A549 treated with GW870086 at 1 μM for 4 hours (cell line): ENCODE results near the gene ZNF622. TPM values are rescaled to one million over a fixed set of nuclear protein-coding genes. Genes with fewer than 3 reads are reported as not detected.

Experiments used
- total RNA-seq: library from RNA; stranded (reverse); fragments of 200-300 nt; extraction: Qiagen RNA extraction; gene quantifications from 5 replicates; pipeline ENCODE4 v1.2.3, GENCODE V29; 2022; ENCODE audit warnings: low read depth

Gene ZNF622
- total RNA-seq = 57.3 to 62.3 TPM (median 60.5 TPM) in 5 replicates

GRCh38 chr5:16465544-16466432, at the start of gene ZNF622:
ZNF622 (minus strand) TSS chr5:16465800; CDS start chr5:16465665, 135 bp downstream.

Other genes with a start within 250 kb of the ZNF622 start
- 2.6 to 3.8 TPM (median 3.5 TPM) in 5 replicates for gene RETREG1, start 151.2 kb upstream of the ZNF622 start, total RNA-seq